ENCODE results near the gene TNFRSF1B.

Gene TNFRSF1B

DNA sequence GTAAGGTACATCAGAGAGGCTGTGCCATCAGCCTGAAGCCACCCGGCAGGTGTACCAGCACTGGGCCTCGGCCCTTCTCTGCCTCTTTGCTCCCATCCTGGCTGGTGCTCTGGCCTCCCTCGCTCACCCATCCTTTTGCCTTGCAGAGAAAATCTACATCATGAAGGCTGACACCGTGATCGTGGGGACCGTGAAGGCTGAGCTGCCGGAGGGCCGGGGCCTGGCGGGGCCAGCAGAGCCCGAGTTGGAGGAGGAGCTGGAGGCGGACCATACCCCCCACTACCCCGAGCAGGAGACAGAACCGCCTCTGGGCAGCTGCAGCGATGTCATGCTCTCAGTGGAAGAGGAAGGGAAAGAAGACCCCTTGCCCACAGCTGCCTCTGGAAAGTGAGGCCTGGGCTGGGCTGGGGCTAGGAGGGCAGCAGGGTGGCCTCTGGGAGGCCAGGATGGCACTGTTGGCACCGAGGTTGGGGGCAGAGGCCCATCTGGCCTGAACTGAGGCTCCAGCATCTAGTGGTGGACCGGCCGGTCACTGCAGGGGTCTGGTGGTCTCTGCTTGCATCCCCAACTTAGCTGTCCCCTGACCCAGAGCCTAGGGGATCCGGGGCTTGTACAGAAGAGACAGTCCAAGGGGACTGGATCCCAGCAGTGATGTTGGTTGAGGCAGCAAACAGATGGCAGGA, 24.5 kb upstream of the TNFRSF1B start:
- no peak for DNase-seq

DNA sequence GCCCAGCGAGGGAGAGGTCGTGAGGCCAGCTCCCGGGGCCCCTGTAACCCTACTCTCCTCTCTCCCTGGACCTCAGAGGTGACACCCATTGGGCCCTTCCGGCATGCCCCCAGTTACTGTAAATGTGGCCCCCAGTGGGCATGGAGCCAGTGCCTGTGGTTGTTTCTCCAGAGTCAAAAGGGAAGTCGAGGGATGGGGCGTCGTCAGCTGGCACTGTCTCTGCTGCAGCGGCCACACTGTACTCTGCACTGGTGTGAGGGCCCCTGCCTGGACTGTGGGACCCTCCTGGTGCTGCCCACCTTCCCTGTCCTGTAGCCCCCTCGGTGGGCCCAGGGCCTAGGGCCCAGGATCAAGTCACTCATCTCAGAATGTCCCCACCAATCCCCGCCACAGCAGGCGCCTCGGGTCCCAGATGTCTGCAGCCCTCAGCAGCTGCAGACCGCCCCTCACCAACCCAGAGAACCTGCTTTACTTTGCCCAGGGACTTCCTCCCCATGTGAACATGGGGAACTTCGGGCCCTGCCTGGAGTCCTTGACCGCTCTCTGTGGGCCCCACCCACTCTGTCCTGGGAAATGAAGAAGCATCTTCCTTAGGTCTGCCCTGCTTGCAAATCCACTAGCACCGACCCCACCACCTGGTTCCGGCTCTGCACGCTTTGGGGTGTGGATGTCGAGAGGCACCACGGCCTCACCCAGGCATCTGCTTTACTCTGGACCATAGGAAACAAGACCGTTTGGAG, 23.7 kb upstream of the TNFRSF1B start:
- peak; percentile 46 for DNase-seq

DNA sequence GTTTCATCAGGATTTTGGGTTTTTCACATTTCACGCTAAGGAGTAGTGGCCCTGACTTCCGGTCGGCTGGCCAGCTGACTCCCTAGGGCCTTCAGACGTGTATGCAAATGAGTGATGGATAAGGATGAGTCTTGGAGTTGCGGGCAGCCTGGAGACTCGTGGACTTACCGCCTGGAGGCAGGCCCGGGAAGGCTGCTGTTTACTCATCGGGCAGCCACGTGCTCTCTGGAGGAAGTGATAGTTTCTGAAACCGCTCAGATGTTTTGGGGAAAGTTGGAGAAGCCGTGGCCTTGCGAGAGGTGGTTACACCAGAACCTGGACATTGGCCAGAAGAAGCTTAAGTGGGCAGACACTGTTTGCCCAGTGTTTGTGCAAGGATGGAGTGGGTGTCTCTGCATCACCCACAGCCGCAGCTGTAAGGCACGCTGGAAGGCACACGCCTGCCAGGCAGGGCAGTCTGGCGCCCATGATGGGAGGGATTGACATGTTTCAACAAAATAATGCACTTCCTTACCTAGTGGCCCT, 23.1 kb upstream of the TNFRSF1B start:
- DNase-seq = peak; percentile 43

DNA sequence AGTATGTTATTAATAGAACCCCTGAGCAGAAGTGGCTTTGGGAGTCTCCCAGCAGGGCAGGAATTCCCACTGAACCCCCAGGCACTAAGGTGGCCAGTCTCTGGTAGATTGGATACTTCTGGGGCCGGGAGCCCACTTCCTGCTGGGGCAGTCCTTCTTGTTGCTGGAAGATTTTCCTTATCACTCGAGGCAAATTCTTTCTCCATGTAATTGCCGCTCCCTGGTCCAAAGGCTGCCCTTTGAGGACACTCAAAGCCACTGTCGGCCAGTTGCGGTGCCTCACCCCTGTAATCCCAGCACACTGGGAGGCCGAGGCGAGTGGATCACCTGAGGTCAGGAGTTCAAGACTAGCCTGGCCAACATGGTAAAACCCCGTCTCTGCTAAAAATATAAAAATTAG, 22.6 kb upstream of the TNFRSF1B start:
- DNase-seq = no peak

DNA sequence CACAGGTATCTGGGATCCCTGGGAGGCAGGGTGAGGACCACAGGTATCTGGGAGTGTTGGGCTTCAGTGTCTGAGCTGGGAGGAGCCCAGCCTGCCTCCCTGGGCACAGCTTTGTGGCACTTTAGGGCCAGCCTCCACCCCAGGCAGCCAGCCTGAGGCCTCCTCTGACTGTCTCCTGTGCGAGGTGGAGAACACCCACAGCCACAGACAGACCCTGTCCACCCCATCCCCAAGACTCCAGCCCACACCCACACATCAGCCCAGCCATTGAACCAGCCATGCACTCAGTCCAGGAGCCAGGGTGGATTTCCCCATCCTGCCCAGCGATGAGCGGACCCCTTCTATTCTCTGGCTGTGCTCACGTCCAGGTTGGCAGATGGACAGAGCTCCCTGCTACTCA, 21.8 kb upstream of the TNFRSF1B start:
- no peak for DNase-seq

DNA sequence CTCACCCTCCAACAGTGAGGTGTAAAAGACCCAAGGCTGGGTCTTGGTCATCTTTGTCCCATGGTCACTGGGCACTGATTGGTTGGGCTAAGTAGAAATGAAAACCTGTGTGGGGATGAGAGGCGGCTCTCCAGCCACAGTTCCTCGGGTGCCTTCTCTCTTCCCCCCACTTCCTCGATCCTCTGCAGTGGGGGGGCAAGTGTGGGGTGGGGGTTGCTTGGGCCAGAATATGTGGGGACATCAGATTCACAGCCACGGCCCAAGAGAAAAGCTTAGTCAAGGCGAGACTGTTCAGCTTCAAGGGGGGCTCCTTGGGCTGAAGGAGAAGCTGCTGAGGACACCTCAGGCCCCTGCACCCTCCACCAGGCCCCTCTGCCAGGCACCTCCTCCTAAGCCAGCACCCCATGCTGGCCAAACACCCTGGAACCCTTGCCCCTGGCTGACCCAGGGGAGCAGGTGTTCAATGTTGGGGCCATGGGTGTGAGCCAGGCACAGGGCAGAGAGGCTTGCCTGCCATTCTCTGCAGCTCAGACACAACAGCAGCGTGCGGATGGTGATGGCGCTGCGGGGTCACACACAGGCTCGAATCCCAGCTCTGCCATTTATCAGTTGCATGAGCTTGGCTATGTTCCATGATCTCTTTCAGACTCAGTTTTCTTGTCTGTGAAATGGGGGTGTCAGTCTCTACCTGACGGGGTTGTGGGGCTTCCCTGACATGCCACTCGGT, 21.0 kb upstream of the TNFRSF1B start:
- no peak for DNase-seq

DNA sequence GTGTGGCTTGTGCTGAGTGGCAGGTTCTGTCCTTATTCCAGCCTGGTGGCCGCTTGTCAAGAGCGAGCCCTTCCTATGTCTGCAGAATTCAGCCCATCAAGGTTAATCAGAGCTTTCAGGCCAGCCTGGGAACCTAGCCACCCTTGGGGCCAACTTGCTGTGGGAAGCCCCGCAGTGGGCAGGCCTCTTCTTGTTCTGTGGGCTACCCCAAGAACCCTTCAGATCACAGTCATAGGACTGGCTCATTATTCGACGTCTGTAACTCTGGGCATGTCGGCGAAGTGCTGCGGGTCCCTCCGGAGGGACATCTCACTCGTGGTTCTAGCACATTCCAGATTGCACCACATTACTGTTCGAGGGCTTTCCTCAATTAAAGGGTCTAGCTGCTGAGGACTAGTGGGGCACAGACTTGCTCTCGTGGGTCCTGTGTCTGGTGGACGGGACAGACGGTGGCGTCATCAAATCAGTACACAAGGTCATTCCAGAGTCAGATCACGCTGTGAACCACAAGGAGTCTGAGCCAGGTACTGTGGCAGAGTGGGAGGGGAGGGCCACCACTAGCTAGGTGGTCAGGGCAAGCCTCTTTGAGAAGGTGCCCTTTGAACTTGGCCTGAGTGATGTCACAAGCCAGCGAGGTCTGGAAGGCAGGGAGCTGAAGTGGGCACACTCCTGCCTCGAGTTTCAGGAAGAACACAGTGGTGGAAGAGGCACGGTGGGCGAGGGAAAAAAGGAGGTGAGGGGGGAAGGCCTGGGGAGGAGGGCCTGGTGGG, 20.3 kb upstream of the TNFRSF1B start:
- DNase-seq = no peak

DNA sequence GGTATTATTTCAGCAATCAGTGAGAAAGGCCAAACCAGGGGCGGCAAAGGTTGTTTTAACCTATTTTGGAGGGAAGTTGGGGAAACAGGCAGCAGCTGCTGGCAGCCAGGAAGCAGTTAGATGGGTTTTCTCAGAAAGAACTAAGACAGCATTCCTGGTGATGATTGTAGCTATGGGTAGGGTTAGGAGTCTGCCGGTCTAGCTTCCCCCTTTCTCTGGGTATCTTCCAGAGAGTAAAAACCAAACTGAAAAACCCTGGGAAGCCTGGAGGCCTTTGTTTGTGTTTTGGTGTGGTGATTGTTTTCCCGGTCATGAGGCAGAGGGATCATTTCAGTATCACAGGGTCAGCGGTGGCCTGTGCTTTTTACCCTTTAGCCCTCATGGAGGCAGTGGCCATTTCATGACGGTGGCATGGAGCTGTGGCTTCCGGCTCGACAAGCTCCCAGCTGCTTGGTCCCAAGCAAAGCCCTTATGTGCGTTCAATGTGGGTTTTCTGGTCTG, 19.5 kb upstream of the TNFRSF1B start:
- DNase-seq = no peak

DNA sequence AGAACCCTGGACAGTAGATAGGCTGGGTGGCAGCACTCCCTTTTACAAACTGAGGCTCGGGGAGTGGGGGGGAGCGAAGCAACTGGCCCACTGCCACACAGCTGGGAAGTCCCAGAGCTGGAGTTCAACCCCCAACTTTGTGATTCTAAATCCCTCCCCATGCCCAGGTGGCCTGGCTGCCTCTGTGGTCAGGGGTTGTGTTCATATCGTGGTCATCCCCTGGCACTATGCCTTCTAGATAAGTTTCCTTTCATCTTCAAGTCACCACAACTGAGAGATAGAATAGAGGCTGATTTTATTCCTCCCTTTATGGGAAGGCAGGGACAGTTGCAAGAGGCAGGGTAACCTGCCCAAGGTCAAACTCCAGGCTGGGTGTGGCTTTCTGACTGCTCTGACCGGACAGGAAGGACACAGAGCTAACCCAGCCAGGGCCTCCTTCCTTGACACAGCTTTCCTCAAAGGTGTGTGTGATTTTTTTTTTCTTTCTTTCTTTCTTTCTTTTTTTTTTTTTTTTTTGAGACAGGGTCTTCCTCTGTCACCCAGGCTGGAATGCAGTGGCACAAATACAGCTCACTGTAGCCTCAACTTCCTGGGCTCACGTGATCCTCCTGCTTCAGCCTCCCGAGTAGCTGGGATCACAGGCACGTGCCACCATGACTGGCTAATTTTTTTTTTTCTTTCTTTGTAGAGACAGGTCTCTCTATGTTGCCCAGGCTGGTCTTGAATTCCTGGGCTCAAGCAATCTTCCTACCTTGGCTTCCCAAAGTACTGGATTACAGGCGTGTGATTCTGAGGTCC, 18.4 kb upstream of the TNFRSF1B start:
- DNase-seq = peak; percentile 54

DNA sequence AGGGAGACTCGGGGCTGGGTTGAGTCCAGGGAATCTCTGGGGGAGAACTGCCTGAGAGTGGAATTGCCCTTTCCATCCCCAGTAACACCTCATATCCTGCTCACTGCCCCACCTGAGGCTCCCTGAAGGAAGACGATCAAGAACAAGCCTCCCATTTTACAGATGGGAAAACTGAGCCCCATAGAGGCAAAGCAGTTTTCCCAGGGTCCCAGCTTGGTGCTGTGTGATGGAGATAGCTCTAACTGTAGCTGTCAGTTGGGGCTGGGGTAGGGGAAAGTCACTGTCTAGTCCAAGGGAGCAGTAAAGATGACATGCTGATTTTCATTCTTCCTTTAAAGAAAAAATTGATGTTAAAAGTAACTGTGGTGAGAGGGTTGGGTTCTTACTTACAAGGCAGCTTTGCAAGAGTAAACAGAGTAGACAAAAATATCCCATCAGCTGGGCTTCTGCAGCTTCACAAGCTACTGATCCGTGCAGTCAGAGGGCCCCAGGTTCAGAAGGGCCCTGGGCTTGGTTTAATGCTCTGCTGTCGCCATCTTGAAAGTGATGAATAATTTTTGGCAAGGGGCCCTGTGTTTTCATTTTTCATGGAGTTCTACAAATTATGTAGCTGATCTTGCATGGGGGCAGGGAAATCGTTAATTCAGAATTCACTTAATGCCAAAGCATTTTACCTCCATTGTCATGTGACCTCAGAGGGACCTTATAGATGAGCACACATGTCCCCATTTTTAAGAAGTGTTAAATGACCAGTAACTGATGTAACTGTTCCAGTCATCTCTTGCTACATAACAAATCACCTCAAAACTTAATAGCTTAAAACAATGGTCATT, 17.6 kb upstream of the TNFRSF1B start:
- no peak for DNase-seq

DNA sequence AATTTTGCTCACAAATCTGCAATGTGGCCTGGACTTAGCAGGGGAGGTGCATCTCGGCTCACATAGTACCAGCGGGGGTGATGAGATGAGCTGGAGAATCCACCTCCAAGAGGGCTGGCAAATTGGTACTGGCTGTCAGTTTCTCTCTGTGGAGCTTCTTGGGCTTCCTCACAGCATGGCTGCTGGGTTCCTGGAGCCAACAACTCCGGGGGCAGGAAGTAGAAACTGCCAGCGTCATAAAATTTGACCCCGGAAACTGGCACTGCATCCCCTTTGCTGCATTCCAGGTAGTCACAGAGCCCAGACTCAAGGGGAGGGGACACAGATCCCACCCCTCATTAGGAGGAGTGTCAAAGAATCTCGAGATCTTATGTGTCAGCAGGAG, 17.0 kb upstream of the TNFRSF1B start:
- no peak for DNase-seq

DNA sequence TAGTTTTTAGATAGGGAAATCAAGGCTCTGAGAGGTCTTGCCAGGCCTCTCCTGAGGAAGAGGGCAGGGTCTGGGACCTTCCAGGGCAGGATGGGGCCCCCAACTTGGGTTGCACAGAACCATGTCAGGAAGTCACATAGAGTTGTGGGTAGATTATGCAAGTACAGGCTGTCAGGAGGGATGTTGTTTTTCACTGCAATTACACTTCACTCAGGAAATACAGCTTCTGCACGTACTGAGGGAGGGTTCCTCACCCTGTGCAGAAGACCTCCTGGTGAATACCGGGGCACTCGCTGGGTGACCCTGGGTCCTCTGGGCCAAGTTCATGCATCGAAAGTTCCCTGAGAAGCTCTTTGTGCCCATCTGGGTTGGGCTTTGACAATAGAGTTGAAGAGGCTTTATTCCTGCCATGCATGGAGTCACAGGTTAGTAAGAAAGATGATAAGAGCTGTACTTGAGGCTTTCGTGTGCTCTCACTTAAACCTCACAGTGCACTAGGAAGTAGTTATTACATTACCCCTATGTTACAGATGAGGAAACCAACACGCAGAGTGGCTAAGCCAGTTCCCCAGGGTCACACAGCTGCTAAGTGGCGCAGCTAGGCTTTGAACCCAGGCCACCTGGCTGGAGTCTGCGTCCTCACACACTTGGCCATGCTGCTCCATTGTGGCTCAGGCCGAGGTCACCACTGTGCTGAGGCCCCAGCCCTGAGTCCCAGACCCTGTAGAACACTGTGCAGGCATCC, 16.2 kb upstream of the TNFRSF1B start:
- DNase-seq = no peak

DNA sequence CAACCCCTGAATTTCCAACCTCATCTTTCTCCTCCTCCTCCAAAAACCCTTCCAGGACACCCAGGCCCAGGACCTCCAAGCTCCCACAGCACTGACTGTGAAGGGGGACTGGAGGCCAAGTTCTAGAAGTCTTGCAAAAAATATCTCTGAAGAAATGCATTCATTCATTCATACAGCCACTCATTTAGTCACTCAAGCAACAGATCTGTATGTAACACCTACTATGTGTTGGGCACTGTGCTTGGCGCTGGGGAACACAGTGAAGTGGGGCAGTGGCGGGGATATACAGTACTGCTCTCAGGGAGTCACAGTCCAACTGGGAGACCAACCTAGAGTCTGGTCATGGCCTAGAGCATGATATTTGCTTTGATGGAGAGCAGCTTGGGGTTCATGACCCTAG, 15.3 kb upstream of the TNFRSF1B start:
- no peak for DNase-seq

DNA sequence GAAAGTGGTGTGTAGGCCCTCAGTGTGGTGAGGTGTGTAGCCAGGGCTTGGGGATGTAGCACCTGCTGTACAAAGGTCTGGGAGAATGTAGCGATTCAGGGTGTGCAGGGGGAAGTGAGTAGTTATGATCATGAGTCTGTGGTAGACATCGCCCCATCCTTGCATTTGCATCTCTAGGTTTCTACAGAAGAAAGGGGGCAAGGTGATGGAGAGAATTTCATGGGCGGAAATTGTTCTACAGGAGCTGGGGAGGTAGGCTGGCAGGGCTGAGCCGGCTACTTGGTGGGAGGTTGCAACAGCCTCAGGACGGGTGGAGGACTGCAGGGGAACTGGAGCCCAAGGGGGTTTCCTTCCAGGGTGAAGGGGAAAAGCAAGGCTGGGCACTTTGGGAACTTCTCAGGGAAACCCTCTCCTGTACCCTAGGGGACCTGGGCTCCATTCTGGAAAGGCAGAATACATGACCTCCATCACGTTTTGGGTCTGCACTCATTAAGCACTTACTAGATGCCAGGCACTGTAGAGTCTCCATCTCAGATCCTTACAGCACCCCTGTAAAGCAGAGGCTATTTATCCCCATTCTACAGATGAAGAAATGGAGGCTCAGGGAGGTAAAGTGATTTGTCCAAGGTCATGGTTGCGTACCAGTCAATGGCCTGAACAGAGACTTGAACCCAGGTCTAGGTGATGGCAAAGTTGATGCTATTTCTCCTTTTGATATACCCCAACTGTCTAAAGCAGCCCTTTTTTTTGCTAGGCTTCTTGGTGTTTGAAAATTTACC, 14.5 kb upstream of the TNFRSF1B start:
- no peak for DNase-seq

DNA sequence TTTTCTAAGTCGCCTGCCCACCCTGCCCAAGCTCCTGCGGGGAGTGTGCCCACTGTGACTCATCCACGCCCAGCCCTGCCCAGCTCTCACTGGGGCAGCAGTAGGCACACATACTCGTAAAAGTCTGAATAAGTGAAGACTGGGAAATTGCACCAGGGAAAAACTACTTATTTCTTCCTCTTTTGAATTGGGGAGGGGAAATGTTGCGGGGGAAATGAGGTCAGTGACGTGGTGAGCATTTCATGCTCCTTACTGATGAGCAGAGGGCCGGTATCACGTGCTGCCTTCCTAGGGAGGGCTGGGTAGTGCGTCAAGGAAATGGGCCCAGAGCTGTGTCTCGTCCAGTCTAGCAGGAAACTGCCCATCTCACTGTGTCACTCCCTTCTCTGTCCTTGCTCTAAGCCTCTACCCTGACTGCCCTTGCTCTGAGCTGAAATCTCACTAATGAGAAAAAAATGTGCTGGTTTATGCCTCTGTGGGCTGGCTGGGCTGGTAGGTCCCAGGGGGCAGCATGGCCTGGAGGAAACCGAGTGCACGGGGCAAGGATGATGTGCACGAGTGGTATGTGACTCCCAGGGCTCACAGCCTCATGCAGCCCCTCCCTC, 13.5 kb upstream of the TNFRSF1B start:
- peak; percentile 51 for DNase-seq

DNA sequence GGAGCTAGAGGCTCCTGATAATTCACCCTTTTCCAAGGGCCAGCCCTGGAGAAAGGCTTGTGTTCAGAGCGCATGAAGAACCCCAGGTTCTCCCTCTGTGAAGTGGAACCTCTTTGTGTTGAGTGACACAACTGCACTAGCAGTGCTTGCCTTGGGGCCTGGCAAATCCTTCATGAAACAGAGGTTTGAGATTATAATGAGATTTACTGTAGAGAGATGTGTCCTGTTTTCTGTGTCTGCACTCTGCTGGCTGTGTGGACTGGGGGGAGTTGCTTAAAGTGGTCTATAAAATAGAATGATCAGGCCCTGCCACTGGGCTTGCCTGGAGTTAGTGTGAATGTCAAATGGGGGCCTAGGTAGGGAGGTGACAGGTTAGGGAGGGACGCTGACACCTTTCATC, 11.5 kb upstream of the TNFRSF1B start:
- DNase-seq = no peak

DNA sequence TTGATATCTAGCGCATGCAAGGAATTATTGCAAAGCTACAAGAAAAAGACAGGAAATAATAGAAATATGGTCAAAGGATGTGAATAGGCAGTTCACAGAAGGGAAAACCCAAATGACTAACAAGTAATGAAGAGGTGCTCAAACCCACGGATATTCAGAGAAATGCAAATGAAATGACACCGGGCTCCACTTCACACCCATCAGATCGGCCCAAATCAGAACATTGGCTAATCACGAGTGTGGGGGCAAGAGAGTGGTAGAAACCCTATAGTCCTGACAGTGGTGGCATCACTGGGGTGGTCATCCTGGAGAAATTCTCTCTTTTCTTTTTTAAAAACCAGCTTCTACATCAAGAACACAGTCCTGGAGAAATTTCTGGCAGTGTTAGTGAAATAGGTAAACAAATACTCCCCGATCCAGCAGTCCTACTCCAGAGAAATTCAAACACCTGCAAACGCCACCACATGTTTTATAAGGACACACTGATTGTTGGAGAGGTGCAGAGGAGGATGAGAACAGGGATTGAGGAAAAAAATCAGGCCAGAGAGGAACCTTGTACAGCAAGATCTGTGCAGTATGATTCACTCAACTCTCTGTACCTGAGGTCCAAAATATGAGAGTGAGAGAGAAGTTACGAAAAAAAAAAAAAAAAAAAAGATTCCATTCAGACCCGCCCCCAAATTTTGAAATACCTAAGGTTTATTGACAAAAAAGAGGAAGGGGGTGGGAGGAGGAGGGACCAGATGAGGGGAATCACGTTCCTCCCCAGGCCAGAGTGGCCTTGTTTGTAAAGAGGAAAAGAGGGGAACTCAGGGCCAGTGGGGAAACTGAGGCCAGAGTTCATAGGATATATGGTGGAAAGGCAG, 9.2 kb upstream of the TNFRSF1B start:
- DNase-seq = peak; percentile 67

Measured in hematopoietic multipotent progenitor cell treated with erythropoietin and hydrocortisone succinate and interleukin-3 and kit ligand, for 6 days (in vitro differentiated cells).